HEK293T (cell line): ENCODE measurements around the gene PRKCA.
A peak's percentile ranks its signal among the peaks of the same experiment; 100 is the strongest.
"Not testable (repeated sequence)": the region's sequence is repeated elsewhere in the genome, so short reads cannot be mapped to it uniquely, and the experiment has no call there.

Source experiments
- CTCF ChIA-PET: fragments of 350-600 bp; formaldehyde crosslinking; extraction: SDS; loops from one replicate; lab custom pipeline; 2021; ENCODE audit warnings: antibody characterized with exemption, inconsistent platforms; lab: Yijun Ruan, JAX
- POLR2A ChIA-PET: fragments of 350-600 bp; formaldehyde crosslinking; extraction: SDS; loops from one replicate; lab custom pipeline; 2020; ENCODE audit warnings: antibody characterized with exemption, inconsistent platforms; lab: Yijun Ruan, JAX
- DNase-seq: peaks from one replicate; pipeline ENCODE4 v3.0.0; 2012; ENCODE audit warnings: mixed read lengths; ENCODE audit errors: extremely low spot score
- ARNT ChIP-seq: fragments of 450-650 bp; IDR thresholded peaks from 2 replicates; pipeline ENCODE4 v1.6.1; 2017; ENCODE audit warnings: mild to moderate bottlenecking
- BHLHE40 ChIP-seq: fragments of 450-650 bp; IDR thresholded peaks from 2 replicates; pipeline ENCODE4 v1.6.1; 2016; ENCODE audit warnings: mild to moderate bottlenecking, moderate library complexity, borderline replicate concordance
- CTBP1 ChIP-seq: fragments of 450-650 bp; IDR thresholded peaks from 2 replicates; pipeline ENCODE4 v1.6.1; 2016; ENCODE audit warnings: borderline replicate concordance
- ELF4 ChIP-seq: fragments of 450-650 bp; IDR thresholded peaks from 2 replicates; pipeline ENCODE4 v1.6.1; 2017; ENCODE audit warnings: antibody characterized with exemption
- FOXA1 ChIP-seq: fragments of 450-650 bp; IDR thresholded peaks from 2 replicates; pipeline ENCODE4 v1.6.1; 2016; ENCODE audit warnings: mild to moderate bottlenecking
- FOXK2 ChIP-seq: fragments of 450-650 bp; IDR thresholded peaks from 2 replicates; pipeline ENCODE4 v1.6.1; 2016; ENCODE audit warnings: mild to moderate bottlenecking
- FOXM1 ChIP-seq: fragments of 450-650 bp; IDR thresholded peaks from 2 replicates; pipeline ENCODE4 v1.6.1; 2017; ENCODE audit warnings: mild to moderate bottlenecking, borderline replicate concordance
- HDGF ChIP-seq: fragments of 450-650 bp; IDR thresholded peaks from 2 replicates; pipeline ENCODE4 v1.6.1; 2017; ENCODE audit warnings: antibody characterized with exemption, borderline replicate concordance
- L3MBTL2 ChIP-seq: fragments of 450-650 bp; conservative IDR thresholded peaks from 2 replicates; pipeline ENCODE4 v1.6.1; 2016; ENCODE audit warnings: mild to moderate bottlenecking
- LEF1 ChIP-seq: fragments of 450-650 bp; IDR thresholded peaks from 2 replicates; pipeline ENCODE4 v1.6.1; 2017; ENCODE audit warnings: mild to moderate bottlenecking, borderline replicate concordance
- NFRKB ChIP-seq: fragments of 450-650 bp; IDR thresholded peaks from 2 replicates; pipeline ENCODE4 v1.6.1; 2016; ENCODE audit warnings: mild to moderate bottlenecking, moderate library complexity
- SP1 ChIP-seq: fragments of 450-650 bp; IDR thresholded peaks from 2 replicates; pipeline ENCODE4 v1.6.1; 2017
- SUZ12 ChIP-seq: fragments of 450-650 bp; IDR thresholded peaks from 2 replicates; pipeline ENCODE4 v1.6.1; 2016; ENCODE audit warnings: mild to moderate bottlenecking
- TARDBP ChIP-seq: fragments of 450-650 bp; IDR thresholded peaks from 2 replicates; pipeline ENCODE4 v1.6.1; 2016
- ZNF384 ChIP-seq: fragments of 450-650 bp; IDR thresholded peaks from 2 replicates; pipeline ENCODE4 v1.6.1; 2016
- TF ChIP-seq, protein P1 (sequence below): fragments of 450-650 bp; IDR thresholded peaks from 2 replicates; pipeline ENCODE4 v1.6.1; 2016

Gene PRKCA

DNA sequence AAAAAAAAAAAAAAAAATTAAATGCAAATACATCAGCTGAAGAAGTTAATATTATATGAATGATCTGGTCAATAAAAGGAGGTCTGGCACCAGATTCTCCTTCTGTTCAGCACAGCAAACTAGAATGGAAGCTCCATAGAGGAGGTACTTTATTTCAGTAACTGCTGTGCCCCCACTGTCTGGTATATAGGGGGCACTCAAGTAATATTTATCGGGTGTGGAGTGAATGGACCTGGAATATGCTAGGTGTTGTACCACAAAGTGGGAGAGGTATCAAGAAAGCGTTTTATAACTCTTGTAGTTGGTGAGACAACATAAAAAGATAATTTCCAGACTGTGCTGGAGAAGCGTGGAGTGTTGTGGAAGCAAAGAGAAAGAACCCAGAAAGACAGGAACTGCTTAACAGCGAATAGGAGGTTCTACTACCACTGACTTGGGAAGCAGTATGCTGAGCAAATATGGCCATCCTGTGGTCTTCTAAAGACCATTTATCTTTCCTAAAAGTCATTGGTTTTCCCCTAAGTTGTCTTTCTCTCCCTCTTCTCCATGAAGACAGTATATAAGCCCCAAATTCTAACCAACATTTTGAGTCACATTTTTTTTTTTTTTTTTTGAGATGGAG, 12.2 kb upstream of the PRKCA start:
- CTCF ChIA-PET, result interaction anchor here (0.7 kb wide), 1 partner anchor 31 kb away, joined by 6 read pairs; no protein-coding TSS in a partner anchor
- no peak for DNase-seq
- POLR2A ChIA-PET, result interaction anchor here (0.6 kb wide), 1 partner anchor 270 kb away, joined by 3 read pairs; no protein-coding TSS in a partner anchor
- TF ChIP-seq HDGF, result no peak
- TF ChIP-seq FOXA1, result no peak
- no peak for TF ChIP-seq NFRKB
- TF ChIP-seq LEF1, result no peak
- no peak for TF ChIP-seq CTBP1
- no peak for TF ChIP-seq TARDBP
- no peak for TF ChIP-seq BHLHE40
- TF ChIP-seq SP1, result no peak
- TF ChIP-seq, protein P1, sequence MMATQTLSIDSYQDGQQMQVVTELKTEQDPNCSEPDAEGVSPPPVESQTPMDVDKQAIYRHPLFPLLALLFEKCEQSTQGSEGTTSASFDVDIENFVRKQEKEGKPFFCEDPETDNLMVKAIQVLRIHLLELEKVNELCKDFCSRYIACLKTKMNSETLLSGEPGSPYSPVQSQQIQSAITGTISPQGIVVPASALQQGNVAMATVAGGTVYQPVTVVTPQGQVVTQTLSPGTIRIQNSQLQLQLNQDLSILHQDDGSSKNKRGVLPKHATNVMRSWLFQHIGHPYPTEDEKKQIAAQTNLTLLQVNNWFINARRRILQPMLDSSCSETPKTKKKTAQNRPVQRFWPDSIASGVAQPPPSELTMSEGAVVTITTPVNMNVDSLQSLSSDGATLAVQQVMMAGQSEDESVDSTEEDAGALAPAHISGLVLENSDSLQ, result no peak
- TF ChIP-seq L3MBTL2, result no peak
- TF ChIP-seq ARNT, result no peak
- no peak for TF ChIP-seq FOXK2
- TF ChIP-seq SUZ12, result no peak
- no peak for TF ChIP-seq FOXM1
- no peak for TF ChIP-seq ZNF384
- no peak for TF ChIP-seq ELF4

DNA sequence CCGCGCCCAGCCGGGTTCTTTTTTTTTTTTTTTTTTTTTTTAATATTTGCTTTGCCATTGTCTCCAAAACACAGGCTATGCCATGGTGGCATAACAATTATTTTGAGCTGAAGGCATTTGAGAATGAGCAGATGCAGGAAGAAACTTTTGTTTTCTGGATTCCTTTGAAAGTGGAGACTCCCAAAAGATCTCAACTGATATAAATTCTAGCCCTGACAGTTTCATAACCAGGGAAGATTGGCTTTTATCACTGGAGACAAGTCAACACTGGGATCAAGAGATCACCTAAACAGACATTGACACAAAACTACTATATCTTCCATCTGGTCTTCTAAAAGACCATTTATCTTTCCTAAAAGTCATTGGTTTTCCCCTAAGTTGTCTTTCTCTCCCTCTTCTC, 10.1 kb upstream of the PRKCA start:
- DNase-seq, result no peak
- no peak for TF ChIP-seq NFRKB
- TF ChIP-seq BHLHE40, result no peak
- no peak for TF ChIP-seq ELF4
- no peak for TF ChIP-seq SUZ12
- TF ChIP-seq FOXM1, result no peak
- CTCF ChIA-PET, result interaction anchor here (0.7 kb wide), 1 partner anchor 45 kb away, joined by 7 read pairs; no protein-coding TSS in a partner anchor
- POLR2A ChIA-PET, result no interaction called here

DNA sequence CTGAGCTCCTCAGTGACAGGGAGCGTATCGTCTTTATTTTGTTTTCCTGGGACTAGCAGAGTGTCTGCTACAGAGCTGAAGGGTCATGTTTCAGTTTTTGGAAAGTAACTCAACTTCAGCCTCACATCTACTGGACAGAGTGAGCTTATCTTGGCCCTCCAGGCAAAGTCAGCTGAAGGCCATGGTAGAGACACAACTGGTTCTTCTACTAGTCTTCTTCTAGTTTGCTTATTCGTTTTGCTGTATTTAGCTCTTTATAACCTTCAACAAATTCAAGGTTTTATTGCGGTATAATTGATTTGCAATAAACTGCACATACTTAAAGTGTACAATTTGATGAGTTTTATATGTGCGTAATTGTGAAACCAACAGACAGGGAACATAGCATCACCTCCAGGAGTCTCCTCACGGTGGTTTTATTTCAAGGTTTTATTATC, 6.1 kb upstream of the PRKCA start:
- CTCF ChIA-PET, result interaction anchor here (0.6 to 0.8 kb wide), 3 partner anchors 15 to 1019 kb away, joined by 3 read pairs; no protein-coding TSS in a partner anchor
- POLR2A ChIA-PET, result no interaction called here
- TF ChIP-seq, protein P1, result 0 out of 2 replicates have a peak, but pooled peaks have one; percentile 39
- TF ChIP-seq ZNF384 (no peak), FOXK2 (no peak), ELF4 (no peak), SP1 (no peak), CTBP1 (no peak)
- DNase-seq, result peak; percentile 34

DNA sequence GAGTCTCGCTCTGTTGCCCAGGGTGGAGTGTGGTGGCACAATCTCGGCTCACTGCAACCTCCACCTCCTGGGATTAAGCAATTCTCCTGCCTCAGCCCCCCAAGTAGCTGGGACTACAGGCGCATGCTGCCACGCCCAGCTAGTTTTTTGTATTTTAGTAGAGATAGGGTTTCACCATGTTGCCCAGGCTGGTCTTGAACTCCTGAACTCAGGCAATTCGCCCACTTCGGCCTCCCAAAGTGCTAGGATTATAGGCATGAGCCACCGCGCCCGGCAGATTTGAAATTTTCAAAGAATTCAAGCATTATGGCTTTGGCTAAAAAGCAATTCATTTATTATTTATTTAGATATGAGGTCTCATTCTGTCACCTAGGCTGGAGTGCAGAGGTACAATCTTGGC, 5.0 kb upstream of the PRKCA start:
- DNase-seq, POLR2A ChIA-PET, CTCF ChIA-PET: not testable (repeated sequence)

DNA sequence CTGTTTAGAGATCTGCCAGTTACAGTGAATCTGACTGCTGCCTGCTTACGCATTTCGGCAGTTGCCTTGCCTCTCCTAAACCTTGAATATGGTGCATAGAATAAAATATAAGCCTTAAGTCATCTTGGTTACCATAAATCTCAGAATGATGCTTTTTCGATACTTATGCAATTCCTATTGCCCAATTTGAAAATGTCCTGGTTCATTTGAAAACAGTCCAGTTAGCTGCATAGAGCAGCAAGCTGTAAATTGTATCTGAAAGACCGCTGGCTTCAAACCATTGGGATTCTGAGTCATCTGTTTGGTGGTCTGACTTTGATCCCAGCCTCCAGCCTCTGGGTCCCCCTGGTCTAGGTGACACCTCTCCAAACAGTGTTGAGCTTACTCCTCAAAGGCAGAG, 2.7 kb upstream of the PRKCA start:
- DNase-seq, result no peak
- ChIA-PET CTCF (interaction anchor here (0.7 kb wide), 1 partner anchor 15 kb away, joined by 3 read pairs; no protein-coding TSS in a partner anchor), POLR2A (interaction anchor here (0.9 kb wide), 1 partner anchor 209 kb away, joined by 3 read pairs; no protein-coding TSS in a partner anchor)
- TF ChIP-seq L3MBTL2, result no peak

DNA sequence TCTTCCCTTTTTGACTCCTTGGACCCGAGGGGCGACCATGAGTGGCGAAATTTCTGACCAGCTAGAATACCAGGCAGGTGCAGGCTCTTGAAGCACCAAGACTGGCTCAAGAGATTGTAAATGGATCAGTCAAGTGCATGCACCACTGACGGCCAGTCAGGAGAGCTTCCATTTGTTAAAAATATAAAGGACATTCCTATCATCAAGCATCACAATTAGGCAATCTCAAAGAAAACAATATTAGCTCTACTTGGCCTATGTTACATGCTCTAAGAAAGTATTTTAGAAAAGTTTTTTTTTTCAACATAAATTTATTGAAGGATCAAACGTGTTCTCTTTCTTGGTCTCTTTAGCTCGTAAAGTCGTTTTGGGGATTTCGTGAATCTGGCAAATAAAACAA, 1.5 kb upstream of the PRKCA start:
- no peak for DNase-seq
- ChIA-PET POLR2A (interaction anchor here (1.7 kb wide), 1 partner anchor 48 kb away, joined by 4 read pairs; no protein-coding TSS in a partner anchor), CTCF (interaction anchor here (0.7 kb wide), 1 partner anchor 121 kb away, joined by 4 read pairs; no protein-coding TSS in a partner anchor)
- TF ChIP-seq ARNT, result no peak

DNA sequence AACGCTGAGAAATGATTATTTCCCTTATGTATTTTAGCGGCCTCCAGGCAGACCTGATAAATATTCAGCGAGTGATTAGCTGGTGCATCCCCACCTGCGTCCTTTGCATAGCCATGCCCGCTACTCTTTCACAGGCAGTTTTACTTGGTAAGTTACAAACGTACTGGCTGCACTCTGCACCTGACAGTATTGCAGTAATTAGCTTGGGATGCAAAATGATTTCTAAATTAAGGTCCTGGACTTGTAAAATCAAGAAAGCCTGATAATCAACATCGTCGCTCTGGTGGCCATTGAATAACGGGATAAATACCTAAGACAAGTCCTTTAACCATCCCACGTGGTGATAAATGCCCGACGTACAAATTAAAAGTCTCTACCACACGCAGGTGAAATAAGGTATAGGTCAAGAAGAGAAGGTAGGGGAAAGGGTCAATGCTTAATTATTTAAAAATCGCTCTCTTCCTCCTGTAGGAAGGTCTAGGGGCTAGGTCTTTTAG, 998 bp upstream of the PRKCA start:
- ChIA-PET CTCF (interaction anchor here (0.7 kb wide), 1 partner anchor 120 kb away, joined by 4 read pairs; no protein-coding TSS in a partner anchor), POLR2A (interaction anchor here (1.7 kb wide), 1 partner anchor 47 kb away, joined by 4 read pairs; no protein-coding TSS in a partner anchor)
- TF ChIP-seq FOXM1, result no peak
- TF ChIP-seq ZNF384, result no peak
- TF ChIP-seq L3MBTL2, result peak; percentile 84
- no peak for TF ChIP-seq ELF4
- no peak for TF ChIP-seq BHLHE40
- TF ChIP-seq TARDBP, result no peak
- DNase-seq, result no peak
